Aorta (tissue), 5 donors: Measurements from ENCODE around the gene RALGAPA2. TPM values are rescaled to one million over a fixed set of nuclear protein-coding genes. Genes with fewer than 3 reads are reported as not detected.

Source experiments
- ATAC-seq: fragments of 200-7000 bp; cut with Tn5 transposase; one replicate; pipeline ENCODE4 v1.9.1; 2022; ENCODE audit warnings: moderate library complexity; ENCODE audit not compliant: low FRiP score
- DNase-seq, 2 donors: peaks; one replicate each; pipeline ENCODE4 v3.0.0-alpha.2; 2020
- H3K27ac ChIP-seq, 2 donors: one replicate each; pipeline ENCODE4 v1.5.1; 2013; ENCODE audit warnings: low read length in 2 of 2, mild to moderate bottlenecking in 2 of 2, moderate library complexity in 2 of 2, control low read depth in 1 of 2, inconsistent platforms in 1 of 2, low read depth in 1 of 2
- H3K27me3 ChIP-seq, 2 donors: one replicate each; pipeline ENCODE4 v1.6.1; 2013; ENCODE audit warnings: control low read depth in 1 of 2, low read length in 1 of 2, mild to moderate bottlenecking in 1 of 2, moderate library complexity in 1 of 2; ENCODE audit not compliant: insufficient read depth in 2 of 2, control insufficient read depth in 1 of 2
- H3K36me3 ChIP-seq, 2 donors: one replicate each; pipeline ENCODE4 v1.6.1; 2013; ENCODE audit warnings: control low read depth in 1 of 2, low read length in 1 of 2, mild to moderate bottlenecking in 1 of 2; ENCODE audit not compliant: insufficient read depth in 2 of 2, control insufficient read depth in 1 of 2
- H3K4me1 ChIP-seq, 2 donors: one replicate each; pipeline ENCODE4 v1.6.1; 2013; ENCODE audit warnings: low read length in 2 of 2, control low read depth in 1 of 2, mild to moderate bottlenecking in 1 of 2, moderate library complexity in 1 of 2; ENCODE audit not compliant: insufficient read depth in 2 of 2, control insufficient read depth in 1 of 2
- H3K4me3 ChIP-seq, 2 donors: one replicate each; pipeline ENCODE4 v1.5.1; 2013; ENCODE audit warnings: low read length in 2 of 2, control low read depth in 1 of 2, mild to moderate bottlenecking in 1 of 2
- H3K9me3 ChIP-seq: one replicate; pipeline ENCODE4 v1.6.1; 2013; ENCODE audit warnings: mild to moderate bottlenecking, low read length; ENCODE audit not compliant: control insufficient read depth
- WGBS, 2 donors: extraction: QIAGEN DNeasy Blood & Tissue Kit; methylation state at CpG; one replicate each; pipeline ENCODE4 v1.1.7; 2013; 5-methylcytosine and 5-hydroxymethylcytosine counted together
- intact Hi-C, 2 donors: fragments of 100-400 bp; cut with DNase I; formaldehyde crosslinking; loops; one replicate each; pipeline versions ENCODE4 v1.14.2 to v1.15.0; 2022
- polyA plus RNA-seq, 2 donors: library from polyadenylated mRNA; stranded (reverse); fragments of 200-250 nt; gene quantifications; one replicate each; pipeline ENCODE4 v1.2.3, GENCODE V29; 2013
- total RNA-seq, 2 donors: library from RNA; stranded (reverse); fragmentation: NEBNext Ultra II Directional; extraction: Animal tissue kit (Norgen Biotek cat#: 25700); gene quantifications; one replicate each; pipeline ENCODE4 v1.2.1, GENCODE V29; 2021
- donor health status: healthy with polysubstance abuse.
- donor health status: Bipolar disorder and iron deficiency.
- donor health status: DM: no; HTN: no; CAD: no.
- donor health status: DM: no; HTN: no; CAD: no.
- donor health status: DM: yes; HTN: yes; CAD: no.

The RALGAPA2 gene
- total and polyA plus RNA-seq, 4 donors: 2.2 to 62.3 (median 19.2) TPM

- WGBS, 2 donors: 89 to 92% methylated on average over 7 of the region's 7 CpGs
- H3K27me3 ChIP-seq: no peaks in the 10 kb centered on the region
- H3K4me1 ChIP-seq: no peaks in the 10 kb centered on the region
- ATAC-seq (peak; percentile 7), DNase-seq (no peak)
- no peaks in the 10 kb centered on the region for H3K9me3 ChIP-seq
- H3K4me3 ChIP-seq: no peak overlapping the region
- H3K36me3 ChIP-seq: peaks cover 0 to 4% of the 10 kb centered on the region in 2 donors
- H3K27ac ChIP-seq: no peak overlapping the region
- intact Hi-C loops: no loop called here
Observed at GRCh38 chr20:20530428-20531151, 181.9 kb downstream of the RALGAPA2 start.

- Histone ChIP-seq H3K27me3 (no peaks in the 10 kb centered on the region), H3K4me1 (no peaks in the 10 kb centered on the region), H3K27ac (no peak overlapping the region), H3K9me3 (no peaks in the 10 kb centered on the region), H3K36me3 (peaks cover 0 to 2% of the 10 kb centered on the region in 2 donors), H3K4me3 (no peak overlapping the region)
- DNase-seq (no peak), ATAC-seq (no peak)
- intact Hi-C loops: no loop called here
- 97 to 98% methylated on average over 4 of the region's 4 CpGs for WGBS, 2 donors
Observed at GRCh38 chr20:20529597-20529996, 182.8 kb downstream of the RALGAPA2 start.

GRCh38 chr20:20528861-20529260 lies 183.6 kb downstream of the RALGAPA2 start:
- Histone ChIP-seq H3K4me1 (no peaks in the 10 kb centered on the region), H3K9me3 (no peaks in the 10 kb centered on the region), H3K27ac (no peak overlapping the region), H3K4me3 (no peak overlapping the region), H3K36me3 (peaks cover 0 to 2% of the 10 kb centered on the region in 2 donors), H3K27me3 (no peaks in the 10 kb centered on the region)
- ATAC-seq: no peak
- DNase-seq: no peak
- intact Hi-C loops: no loop called here
- WGBS, 2 donors: 40 to 56% methylated on average over 3 of the region's 3 CpGs

GRCh38 chr20:20527661-20528060 lies 184.8 kb downstream of the RALGAPA2 start:
- Histone ChIP-seq H3K27ac (no peak overlapping the region), H3K4me1 (no peaks in the 10 kb centered on the region), H3K36me3 (peaks cover 0 to 2% of the 10 kb centered on the region in 2 donors), H3K9me3 (no peaks in the 10 kb centered on the region), H3K4me3 (no peak overlapping the region), H3K27me3 (no peaks in the 10 kb centered on the region)
- intact Hi-C loops: no loop called here
- 97% methylated on average over 4 of the region's 4 CpGs for WGBS, 2 donors
- no peak for ATAC-seq
- DNase-seq: no peak

- no peaks in the 10 kb centered on the region for H3K27me3 ChIP-seq
- H3K36me3 ChIP-seq: peaks cover 0 to 1% of the 10 kb centered on the region in 2 donors
- intact Hi-C loops: no loop called here
- H3K9me3 ChIP-seq: no peaks in the 10 kb centered on the region
- H3K4me1 ChIP-seq: no peaks in the 10 kb centered on the region
- DNase-seq (no peak), ATAC-seq (no peak)
- H3K27ac ChIP-seq: no peak overlapping the region
- H3K4me3 ChIP-seq: no peak overlapping the region
- 87 to 88% methylated on average over 6 of the region's 6 CpGs for WGBS, 2 donors
Observed at GRCh38 chr20:20525756-20526155, 186.7 kb downstream of the RALGAPA2 start.

- 39 to 57% methylated on average over 2 of the region's 2 CpGs for WGBS, 2 donors
- no peak overlapping the region for H3K27ac ChIP-seq
- H3K9me3 ChIP-seq: no peaks in the 10 kb centered on the region
- no peaks in the 10 kb centered on the region for H3K27me3 ChIP-seq
- intact Hi-C loops: no loop called here
- no peak overlapping the region for H3K4me3 ChIP-seq
- H3K36me3 ChIP-seq: peaks cover 0 to 3% of the 10 kb centered on the region in 2 donors
- no peaks in the 10 kb centered on the region for H3K4me1 ChIP-seq
- no peak for DNase-seq
- no peak for ATAC-seq
Observed at GRCh38 chr20:20525214-20525613, 187.2 kb downstream of the RALGAPA2 start.

- Histone ChIP-seq H3K4me1 (no peaks in the 10 kb centered on the region), H3K36me3 (peaks cover 0 to 3% of the 10 kb centered on the region in 2 donors), H3K4me3 (no peak overlapping the region), H3K9me3 (no peaks in the 10 kb centered on the region), H3K27me3 (no peaks in the 10 kb centered on the region), H3K27ac (no peak overlapping the region)
- intact Hi-C loops: no loop called here
- DNase-seq (no peak), ATAC-seq (no peak)
- WGBS, 2 donors: 80 to 85% methylated on average over 2 of the region's 2 CpGs
Observed at GRCh38 chr20:20524756-20525155, 187.7 kb downstream of the RALGAPA2 start.

- no peak overlapping the region for H3K4me3 ChIP-seq
- no peaks in the 10 kb centered on the region for H3K9me3 ChIP-seq
- intact Hi-C loops: no loop called here
- WGBS, 2 donors: 94 to 98% methylated on average over 1 of the region's 1 CpG
- no peaks in the 10 kb centered on the region for H3K27me3 ChIP-seq
- no peak overlapping the region for H3K27ac ChIP-seq
- no peak for ATAC-seq
- H3K4me1 ChIP-seq: peaks cover 0 to 2% of the 10 kb centered on the region in 2 donors
- H3K36me3 ChIP-seq: peaks cover 0 to 7% of the 10 kb centered on the region in 2 donors
- DNase-seq: no peak
Observed at GRCh38 chr20:20521736-20522135, 190.7 kb downstream of the RALGAPA2 start.

GRCh38 chr20:20520776-20521175 lies 191.7 kb downstream of the RALGAPA2 start:
- intact Hi-C loops: no loop called here
- DNase-seq: no peak
- Histone ChIP-seq H3K27ac (no peak overlapping the region), H3K36me3 (peaks cover 0 to 11% of the 10 kb centered on the region in 2 donors), H3K4me3 (no peak overlapping the region), H3K9me3 (no peaks in the 10 kb centered on the region), H3K27me3 (no peaks in the 10 kb centered on the region), H3K4me1 (peaks cover 0 to 2% of the 10 kb centered on the region in 2 donors)
- no peak for ATAC-seq
- 81 to 89% methylated on average over 5 of the region's 5 CpGs for WGBS, 2 donors
